Left ventricle myocardium superior (tissue), 1 donor: Measurements from ENCODE around the gene PIK3AP1. TPM values are rescaled to one million over a fixed set of nuclear protein-coding genes. Genes with fewer than 3 reads are reported as not detected.
"Not testable (repeated sequence)": the region's sequence is repeated elsewhere in the genome, so short reads cannot be mapped to it uniquely, and the experiment has no call there.

Experiments
- ATAC-seq: fragments of 200-7000 bp; cut with Tn5 transposase; one replicate; pipeline ENCODE4 v1.9.1; 2020; ENCODE audit warnings: mild to moderate bottlenecking, moderate library complexity
- DNase-seq: peaks from one replicate; pipeline ENCODE4 v3.0.0-alpha.2; 2020
- intact Hi-C: fragments of 100-400 bp; cut with micrococcal nuclease; formaldehyde crosslinking; loops from one replicate; pipeline ENCODE4 v1.11.0; 2022
- long read RNA-seq: library from polyadenylated mRNA; unstranded; transcript quantifications from one replicate; pipeline ENCODE4 v2.0.0, GENCODE V29; 2021
- total RNA-seq: library from RNA; stranded (reverse); fragmentation: NEBNext Ultra II Directional; extraction: Animal tissue kit (Norgen Biotek cat#: 25700); gene quantifications from one replicate; pipeline ENCODE4 v1.2.1, GENCODE V29; 2021
- donor health status: DM: no; HTN: yes; CAD: no; lungs with severe emphysema.

The PIK3AP1 gene, protein sequence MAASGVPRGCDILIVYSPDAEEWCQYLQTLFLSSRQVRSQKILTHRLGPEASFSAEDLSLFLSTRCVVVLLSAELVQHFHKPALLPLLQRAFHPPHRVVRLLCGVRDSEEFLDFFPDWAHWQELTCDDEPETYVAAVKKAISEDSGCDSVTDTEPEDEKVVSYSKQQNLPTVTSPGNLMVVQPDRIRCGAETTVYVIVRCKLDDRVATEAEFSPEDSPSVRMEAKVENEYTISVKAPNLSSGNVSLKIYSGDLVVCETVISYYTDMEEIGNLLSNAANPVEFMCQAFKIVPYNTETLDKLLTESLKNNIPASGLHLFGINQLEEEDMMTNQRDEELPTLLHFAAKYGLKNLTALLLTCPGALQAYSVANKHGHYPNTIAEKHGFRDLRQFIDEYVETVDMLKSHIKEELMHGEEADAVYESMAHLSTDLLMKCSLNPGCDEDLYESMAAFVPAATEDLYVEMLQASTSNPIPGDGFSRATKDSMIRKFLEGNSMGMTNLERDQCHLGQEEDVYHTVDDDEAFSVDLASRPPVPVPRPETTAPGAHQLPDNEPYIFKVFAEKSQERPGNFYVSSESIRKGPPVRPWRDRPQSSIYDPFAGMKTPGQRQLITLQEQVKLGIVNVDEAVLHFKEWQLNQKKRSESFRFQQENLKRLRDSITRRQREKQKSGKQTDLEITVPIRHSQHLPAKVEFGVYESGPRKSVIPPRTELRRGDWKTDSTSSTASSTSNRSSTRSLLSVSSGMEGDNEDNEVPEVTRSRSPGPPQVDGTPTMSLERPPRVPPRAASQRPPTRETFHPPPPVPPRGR
- 7.5 TPM for total RNA-seq
- long read RNA-seq, full-length matches to known transcripts, result 5 of 7 reads
- long read RNA-seq, partial matches to known transcripts, result 1 of 7 reads
- long read RNA-seq, other reads (novel, unspliced or antisense), result 1 of 7 reads

DNA sequence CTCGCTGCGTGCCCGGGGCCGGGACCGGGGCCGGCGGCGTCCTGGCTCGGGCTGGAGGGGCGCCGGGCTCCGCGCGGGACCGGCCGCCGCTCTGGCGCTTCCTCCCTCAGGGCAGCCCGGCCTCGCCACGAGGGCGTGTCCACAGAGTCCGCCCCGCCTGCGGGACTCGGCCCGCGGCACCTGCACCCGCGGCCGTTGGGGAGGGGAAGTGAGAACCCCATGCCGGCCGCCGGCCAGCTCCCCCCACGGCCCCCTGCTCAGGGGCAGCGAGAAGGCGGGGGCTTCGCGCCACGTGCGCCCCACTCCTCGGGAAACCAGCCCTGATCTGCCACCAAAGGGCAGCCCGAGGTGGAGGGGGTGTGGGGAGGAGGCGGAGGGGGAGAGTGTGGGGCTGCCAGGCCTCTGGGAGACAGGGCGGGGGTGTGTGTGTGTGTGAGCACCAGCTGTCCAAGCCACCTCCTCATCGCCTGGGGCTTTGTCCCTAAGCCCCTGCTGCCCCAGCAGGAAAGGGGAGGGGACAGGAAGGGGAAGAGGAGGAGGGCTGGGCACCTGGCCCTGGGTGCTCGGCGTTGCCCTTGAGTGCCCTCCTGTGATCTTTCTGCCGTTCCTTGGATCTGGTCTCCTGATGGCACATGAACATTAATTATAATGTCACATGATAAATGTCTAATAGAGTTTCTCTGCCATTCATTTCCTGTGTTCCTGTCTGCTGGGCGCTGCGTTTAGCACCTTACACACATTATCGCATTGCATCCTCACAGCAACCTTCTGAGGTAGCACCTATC, at the start of gene PIK3AP1:
Gene PIK3AP1, minus strand, starts transcription at position 93 of the 785 bp plus-strand sequence. CDS start 120 bp downstream, outside the sequence.
- intact Hi-C loops, result no loop called here
- peak; percentile 92 for ATAC-seq

DNA sequence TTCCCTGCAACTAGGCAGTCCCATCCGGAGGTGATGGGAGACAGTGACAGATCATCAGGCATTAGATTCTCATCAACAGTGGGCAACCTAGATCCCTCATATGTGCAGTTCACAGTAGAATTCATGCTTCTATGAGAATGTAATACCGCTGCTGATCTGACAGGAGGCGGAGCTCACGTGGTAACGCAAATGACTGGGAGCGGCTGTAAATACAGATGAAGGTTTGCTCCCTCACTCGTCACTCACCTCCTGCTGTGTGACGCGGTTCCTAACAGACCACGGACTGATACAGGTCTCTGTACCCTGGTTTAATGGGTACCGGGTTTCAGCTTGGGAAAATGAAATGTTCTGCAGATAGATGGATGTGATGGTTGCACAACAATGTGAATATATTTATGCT, 47.8 kb upstream of the PIK3AP1 start:
- no peak for DNase-seq
- intact Hi-C loops, result no loop called here
- ATAC-seq, result no peak

More for the DNA sequence above, at the start of gene PIK3AP1:
- DNase-seq, result peak; percentile 82

DNA sequence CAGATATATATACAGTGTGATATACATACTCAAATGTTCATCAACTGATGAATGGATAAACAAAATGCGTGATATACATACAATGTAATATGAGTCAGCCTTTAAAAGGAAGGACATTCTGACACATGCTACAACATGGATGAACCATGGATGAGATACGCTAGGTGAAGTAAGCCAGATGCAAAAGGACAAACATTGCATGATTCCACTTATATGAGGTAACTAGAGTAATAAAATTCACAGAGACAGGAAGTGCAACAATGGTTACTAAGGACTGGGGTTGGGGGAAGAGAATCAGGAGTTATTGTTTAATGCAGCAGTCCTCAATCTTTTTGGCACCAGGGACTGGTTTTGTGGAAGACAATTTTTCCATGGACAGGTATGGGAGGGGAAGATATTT, 47.3 kb upstream of the PIK3AP1 start:
- ATAC-seq (no peak), DNase-seq (no peak)
- intact Hi-C loops, result no loop called here

DNA sequence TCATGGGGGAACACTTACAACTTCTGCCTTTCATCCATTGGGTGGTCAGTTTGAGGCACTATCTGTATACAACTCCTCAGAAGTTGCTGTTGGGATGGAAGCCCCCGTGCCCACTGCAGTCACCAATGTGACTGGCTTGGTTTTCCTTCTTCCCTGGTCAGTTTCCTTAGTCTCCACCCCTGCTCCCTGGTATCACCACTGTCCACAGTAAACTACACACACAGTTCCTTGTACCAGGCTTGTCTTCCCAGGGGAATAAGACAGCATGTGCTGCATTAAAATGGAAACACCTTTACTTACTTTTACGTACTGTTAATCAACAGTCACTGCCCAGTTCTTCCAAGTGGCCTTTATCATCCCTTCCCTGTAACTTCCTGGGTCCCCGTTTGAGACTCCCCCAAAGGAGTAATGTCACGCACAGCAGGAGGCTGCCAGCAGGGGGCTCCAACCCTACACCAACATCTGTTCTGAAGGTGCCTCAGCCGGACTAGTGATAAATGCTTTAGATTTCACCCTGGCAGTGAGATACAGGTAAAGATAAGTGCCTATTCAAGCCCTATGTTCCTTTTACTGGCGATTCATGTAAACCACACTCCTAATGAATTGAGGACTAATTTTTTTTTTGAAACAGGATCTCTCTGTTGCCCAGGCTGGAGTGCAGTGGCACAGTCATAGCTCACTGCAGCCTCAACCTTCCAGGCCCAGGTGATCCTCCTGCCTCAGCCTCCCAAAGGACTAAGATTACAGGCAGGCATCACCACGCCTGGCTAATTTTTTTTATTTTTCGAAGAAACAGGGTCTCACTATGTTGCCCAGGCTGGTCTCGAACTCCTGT, 45.3 kb upstream of the PIK3AP1 start:
- intact Hi-C loops, result no loop called here

DNA sequence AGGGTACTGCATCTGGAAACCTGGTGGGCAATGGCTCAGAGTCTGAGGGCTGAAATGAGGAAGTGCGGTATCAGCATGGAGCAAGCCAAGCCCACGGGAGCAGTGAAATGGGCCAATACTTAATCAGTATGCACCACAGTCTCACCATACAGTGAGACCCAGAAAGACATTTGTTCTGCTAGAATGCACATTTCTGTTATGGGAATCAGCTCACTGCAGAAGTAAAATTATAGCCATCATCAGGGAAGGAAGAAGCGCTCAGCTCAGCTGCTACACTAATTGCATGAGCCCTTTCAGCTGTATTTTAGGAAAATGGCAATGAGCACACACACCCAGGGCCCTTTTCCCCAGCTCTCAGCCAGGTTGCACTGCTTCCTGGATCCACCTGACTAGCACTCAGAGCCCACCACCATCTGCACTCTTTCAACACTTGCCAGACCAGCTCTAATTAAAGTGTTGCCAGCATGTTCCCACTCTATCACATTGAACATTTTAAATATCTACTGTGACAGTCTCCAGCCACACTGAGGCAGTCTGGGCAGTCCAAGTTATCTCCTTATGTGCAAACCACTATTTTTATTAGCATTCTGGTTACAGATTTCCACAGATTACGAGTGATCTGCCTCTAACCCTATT, 44.2 kb upstream of the PIK3AP1 start:
- no peak for ATAC-seq
- DNase-seq, result no peak
- intact Hi-C loops, result no loop called here

More for the DNA sequence above, 45.3 kb upstream of the PIK3AP1 start:
- DNase-seq (peak; percentile 80), ATAC-seq (peak; percentile 82)

DNA sequence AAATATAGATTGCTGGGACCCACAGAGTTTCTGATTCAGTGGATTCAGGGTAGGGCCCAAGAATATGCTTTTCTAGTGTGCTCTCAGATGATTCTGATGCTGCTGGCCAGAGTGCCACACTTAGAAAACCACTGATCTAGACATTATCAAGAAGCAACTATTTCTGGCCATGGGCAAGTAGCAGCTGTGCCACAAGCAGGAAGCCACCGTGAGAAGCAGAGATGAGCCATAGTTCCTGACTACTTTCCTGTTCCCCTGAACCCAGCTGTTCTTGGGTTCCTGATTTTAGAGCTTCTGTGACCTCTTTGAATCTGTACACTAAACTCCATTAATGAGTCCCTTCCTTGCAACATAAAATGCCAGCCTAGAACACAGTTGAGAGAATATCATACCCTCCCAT, 38.1 kb upstream of the PIK3AP1 start:
- ATAC-seq (peak; percentile 64), DNase-seq (no peak)
- intact Hi-C loops, result no loop called here

DNA sequence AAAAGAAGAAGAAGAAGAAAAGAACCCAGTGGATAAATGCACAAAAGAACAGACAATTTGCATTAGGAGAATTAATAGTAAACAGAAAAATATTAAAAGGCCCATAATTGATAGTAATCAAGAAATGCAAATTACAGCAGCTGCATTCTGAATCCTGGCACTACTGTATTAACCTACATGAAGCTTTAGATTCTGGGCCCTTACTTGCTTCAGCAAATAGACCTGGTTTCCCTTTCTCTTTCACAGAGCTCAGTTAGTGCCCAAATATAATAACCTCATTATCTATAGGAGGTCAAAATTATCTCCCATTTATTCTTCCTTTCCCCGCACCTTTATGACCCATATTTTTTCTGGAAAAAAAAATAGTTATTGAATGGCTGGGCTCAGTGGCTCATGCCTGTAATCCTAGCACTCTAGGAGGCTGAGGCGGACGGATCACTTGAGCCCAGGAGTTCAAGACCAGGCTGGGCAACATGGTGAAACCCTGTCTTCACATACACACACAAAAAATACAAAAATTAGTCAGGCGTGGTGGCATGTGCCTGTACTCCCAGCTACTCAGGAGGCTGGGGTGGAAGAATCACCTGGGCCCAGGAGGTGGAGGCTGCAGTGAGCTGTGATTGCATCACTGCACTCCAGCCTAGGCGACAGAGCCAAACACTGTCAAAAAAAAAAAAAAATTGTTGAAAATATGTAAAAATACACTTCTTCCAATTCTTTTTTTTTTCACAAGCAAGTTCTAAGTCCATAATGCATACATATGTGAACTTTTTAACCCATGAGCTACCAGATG, 36.0 kb upstream of the PIK3AP1 start:
- ATAC-seq, result no peak
- intact Hi-C loops, result no loop called here
- DNase-seq, result no peak

DNA sequence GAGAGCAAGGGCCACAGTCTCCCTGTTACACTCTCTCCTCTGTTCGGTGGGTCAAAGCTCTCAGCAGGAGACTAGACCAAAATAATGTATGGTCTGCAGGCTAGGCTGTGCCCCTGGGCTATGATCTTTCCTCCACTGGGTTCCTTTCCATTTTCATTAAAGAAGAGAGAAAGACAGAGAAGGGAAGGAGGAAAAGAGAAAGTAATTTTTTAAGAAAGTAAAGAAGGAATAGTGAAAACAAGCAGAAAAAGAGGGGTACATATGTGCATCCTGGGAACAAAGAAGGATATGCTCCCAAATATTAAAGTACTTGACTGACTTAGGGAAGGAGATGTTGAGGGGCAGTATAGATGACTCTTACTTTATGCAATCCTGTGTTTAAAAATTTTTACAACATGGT, 33.6 kb upstream of the PIK3AP1 start:
- DNase-seq, result no peak
- no peak for ATAC-seq
- intact Hi-C loops, result no loop called here

DNA sequence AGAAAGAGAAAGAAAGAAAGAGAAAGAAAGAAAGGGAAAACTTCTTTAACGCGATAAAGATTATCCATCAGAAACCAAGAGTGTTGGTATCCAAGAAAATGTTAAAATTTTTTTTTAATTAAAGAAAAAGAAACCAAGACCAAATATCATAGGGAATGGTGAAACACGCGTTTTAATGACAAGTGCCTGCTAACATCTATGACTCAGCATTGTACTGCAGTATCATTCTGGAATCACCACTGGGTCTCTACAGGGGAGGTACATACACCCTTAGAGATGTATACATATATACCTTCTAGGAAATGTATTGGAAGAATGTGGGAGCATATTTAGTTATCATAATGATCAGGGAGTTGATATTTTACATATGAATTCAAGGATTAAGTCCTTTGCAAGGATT, 32.1 kb upstream of the PIK3AP1 start:
- intact Hi-C loops, result no loop called here
- no peak for ATAC-seq
- no peak for DNase-seq

DNA sequence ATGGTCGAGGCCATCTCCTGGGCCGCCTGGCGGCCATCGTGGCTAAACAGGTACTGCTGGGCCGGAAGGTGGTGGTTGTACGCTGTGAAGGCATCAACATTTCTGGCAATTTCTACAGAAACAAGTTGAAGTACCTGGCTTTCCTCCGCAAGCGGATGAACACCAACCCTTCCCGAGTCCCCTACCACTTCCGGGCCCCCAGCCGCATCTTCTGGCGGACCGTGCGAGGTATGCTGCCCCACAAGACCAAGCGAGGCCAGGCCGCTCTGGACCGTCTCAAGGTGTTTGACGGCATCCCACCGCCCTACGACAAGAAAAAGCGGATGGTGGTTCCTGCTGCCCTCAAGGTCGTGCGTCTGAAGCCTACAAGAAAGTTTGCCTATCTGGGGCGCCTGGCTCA, 30.0 kb upstream of the PIK3AP1 start:
- intact Hi-C loops, ATAC-seq, DNase-seq: not testable (repeated sequence)

DNA sequence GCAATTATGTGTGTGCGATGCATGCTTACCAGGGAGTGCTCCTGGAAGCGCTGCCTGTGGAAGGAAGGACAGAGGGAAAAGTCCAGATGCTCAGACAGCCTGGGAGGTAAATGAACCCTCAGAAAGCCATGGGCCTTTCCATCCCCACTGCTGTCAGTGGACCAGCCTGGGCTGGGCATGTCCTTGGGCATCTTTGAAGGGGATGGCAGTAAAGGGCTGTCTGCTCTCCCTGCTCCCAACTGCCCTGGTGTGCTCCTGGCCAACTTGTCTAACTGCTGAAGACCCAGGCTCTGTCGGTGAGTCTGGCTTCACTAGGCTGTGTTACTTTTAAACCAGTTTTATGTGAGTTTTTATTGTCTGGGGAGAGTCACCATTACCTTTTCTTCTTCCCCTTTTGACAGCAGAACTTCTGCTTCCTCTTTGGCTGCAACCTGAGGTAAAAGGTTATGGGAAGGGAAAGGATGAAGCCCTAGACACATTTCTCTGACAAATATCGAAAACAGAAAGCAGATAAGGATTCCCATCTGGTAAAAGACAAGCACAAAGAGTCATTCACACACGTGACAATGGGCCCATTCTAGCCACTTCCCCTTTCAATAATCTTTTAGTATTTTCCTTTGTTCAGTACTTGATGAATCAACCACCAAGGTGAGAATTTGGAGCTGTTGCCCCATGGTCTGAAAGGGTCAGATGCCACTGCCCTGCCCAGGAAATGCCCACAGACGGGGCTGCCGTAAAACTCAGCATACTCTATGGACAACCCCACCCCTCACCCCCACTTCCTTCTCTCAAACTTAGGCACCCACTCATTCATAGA, 27.6 kb upstream of the PIK3AP1 start:
- no peak for ATAC-seq
- intact Hi-C loops, result no loop called here

DNA sequence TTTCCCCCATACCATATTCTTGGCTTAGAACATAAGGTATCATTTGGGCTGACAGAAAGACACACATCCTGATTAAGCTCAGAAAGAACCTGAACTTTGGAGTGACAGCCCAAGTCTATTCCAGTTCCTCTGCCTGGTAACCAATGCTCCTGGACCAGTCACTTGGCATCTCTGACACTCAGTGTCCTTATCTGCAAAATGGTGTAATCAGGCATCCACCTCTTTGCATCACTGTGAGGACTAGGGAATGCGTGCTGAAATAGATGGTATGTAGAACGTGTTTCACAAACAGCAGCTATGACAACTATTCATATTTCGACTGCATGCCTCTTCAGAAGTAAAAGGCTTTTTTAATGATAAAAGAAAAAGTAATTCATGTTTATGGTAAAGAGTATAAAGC, 26.2 kb upstream of the PIK3AP1 start:
- ATAC-seq (no peak), DNase-seq (no peak)
- intact Hi-C loops, result no loop called here

More for the DNA sequence above, 27.6 kb upstream of the PIK3AP1 start:
- DNase-seq, result no peak

DNA sequence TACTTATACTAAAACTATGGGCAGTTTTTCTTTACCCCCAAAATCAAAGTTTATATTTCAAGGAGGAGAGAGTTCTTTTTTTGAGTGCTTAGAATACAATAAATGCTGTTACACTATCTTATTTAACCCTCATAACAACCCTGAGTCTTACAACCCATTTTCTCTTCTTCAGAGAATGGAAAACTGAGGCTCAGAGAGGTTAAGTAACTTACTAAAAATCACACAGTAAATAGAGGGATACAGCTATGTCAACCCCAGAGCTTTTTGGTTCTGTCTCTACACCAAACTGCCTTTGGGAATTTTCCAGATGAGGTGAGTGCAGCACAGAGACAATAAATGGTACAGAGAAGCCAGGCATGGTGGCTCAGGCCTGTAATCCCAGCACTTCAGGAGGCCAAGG, 25.6 kb upstream of the PIK3AP1 start:
- ATAC-seq (no peak), DNase-seq (no peak)
- intact Hi-C loops, result no loop called here

DNA sequence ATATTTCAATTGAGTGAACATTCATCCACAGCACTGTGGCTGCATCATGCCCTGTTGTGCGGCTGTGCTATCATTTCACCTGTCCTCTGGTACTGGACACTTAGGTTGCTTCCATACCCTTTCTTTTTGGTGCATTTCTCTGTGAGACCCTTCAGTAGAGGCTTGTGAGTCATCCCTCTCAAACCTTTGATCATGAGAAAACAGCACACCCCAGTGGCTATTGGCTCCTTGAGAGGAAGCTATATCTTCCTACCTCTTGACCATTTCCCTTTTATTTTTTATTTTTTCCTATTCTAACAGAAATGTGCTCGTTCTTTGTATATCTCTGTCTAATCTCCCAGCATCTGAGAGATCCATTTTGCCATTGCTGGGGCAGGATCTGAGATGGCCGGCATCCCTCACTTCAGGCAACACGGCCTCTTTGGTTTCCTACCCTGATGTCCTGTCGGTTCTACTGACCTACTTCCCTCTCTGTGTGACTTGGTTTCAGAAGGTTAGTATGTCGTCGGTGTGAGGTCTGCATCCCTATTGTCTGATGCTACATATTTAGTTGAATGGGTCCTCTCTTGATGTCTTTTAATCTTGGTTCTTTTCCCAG, 23.8 kb upstream of the PIK3AP1 start:
- DNase-seq, result no peak
- intact Hi-C loops, result no loop called here
- ATAC-seq, result peak; percentile 44

DNA sequence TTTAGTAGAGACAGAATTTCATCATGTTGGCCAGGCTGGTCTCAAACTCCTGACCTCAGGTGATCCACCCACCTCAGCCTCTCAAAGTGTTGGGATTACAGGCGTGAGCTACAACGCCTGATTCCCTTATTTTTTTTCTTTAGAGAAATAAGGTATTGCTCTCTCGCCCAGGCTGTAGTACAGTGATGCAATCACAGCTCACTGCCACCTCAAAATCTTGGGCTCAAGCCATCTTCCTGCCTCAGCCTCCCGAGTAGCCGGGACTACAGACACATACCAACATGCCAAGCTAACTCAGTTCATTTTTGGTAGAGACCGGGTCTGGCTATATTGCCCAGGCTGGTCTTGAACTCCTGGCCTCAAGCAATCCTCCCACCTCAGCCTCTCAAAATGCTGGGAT, 21.2 kb upstream of the PIK3AP1 start:
- DNase-seq, intact Hi-C loops: not testable (repeated sequence)
- peak; percentile 13 for ATAC-seq
